Activated CD4-positive, alpha-beta T cell treated with anti-CD3 and anti-CD28 coated beads, Interleukin-2, amount 50 U/mL, for 48 hours (primary cell): ENCODE data around the gene DIP2A.

Source experiments
- DNase-seq, 2 experiments: peaks; one replicate each; pipeline ENCODE4 v3.0.0-alpha.2; 2020

DIP2A gene

GRCh38 chr21:46458315-46459023 lies at the start of gene DIP2A:
TSS of gene DIP2A (plus strand) at chr21:46458891. CDS start at chr21:46459132, 241 bp downstream.
- DNase-seq, result peak; percentile 89 to 93

- DNase-seq, result no peak
These were observed 48.9 kb upstream of the DIP2A start for GRCh38 chr21:46409641-46410406.

GRCh38 chr21:46410516-46410915 lies 48.2 kb upstream of the DIP2A start:
- DNase-seq, result no peak

GRCh38 chr21:46411236-46411635 lies 47.5 kb upstream of the DIP2A start:
- no peak for DNase-seq

GRCh38 chr21:46411691-46412090 lies 47.0 kb upstream of the DIP2A start:
- DNase-seq, result no peak

GRCh38 chr21:46412521-46413364 lies 45.9 kb upstream of the DIP2A start:
- no peak for DNase-seq

GRCh38 chr21:46413365-46413696 lies 45.4 kb upstream of the DIP2A start:
- DNase-seq, result no peak

GRCh38 chr21:46414965-46415275 lies 43.8 kb upstream of the DIP2A start:
- DNase-seq, result no peak

- no peak for DNase-seq
These were observed 42.1 kb upstream of the DIP2A start for GRCh38 chr21:46416551-46416950.

- DNase-seq, result no peak
These were observed 40.3 kb upstream of the DIP2A start for GRCh38 chr21:46418265-46418946.

- no peak for DNase-seq
These were observed 38.2 kb upstream of the DIP2A start for GRCh38 chr21:46420241-46421190.

- no peak for DNase-seq
These were observed 37.4 kb upstream of the DIP2A start for GRCh38 chr21:46421191-46421750.

- no peak for DNase-seq
These were observed 36.7 kb upstream of the DIP2A start for GRCh38 chr21:46421756-46422555.

- no peak for DNase-seq
These were observed 36.0 kb upstream of the DIP2A start for GRCh38 chr21:46422636-46423241.

GRCh38 chr21:46423546-46424038 lies 35.1 kb upstream of the DIP2A start:
- DNase-seq, result no peak

GRCh38 chr21:46424039-46424591 lies 34.6 kb upstream of the DIP2A start:
- peak in 1 of 2 experiments; percentile 13 for DNase-seq

GRCh38 chr21:46424621-46425020 lies 34.1 kb upstream of the DIP2A start:
- no peak for DNase-seq

GRCh38 chr21:46425041-46425440 lies 33.6 kb upstream of the DIP2A start:
- no peak for DNase-seq

- peak; percentile 13 to 33 for DNase-seq
These were observed 33.1 kb upstream of the DIP2A start for GRCh38 chr21:46425571-46425970.
